Hematopoietic multipotent progenitor cell treated with erythropoietin and hydrocortisone succinate and interleukin-3 and kit ligand, for 15 days (in vitro differentiated cells): ENCODE results near the gene UBAC2.

Experiments used
- DNase-seq: peaks from one replicate; pipeline ENCODE4 v3.0.0-alpha.2; 2015; ENCODE audit warnings: low spot score

The UBAC2 gene

GRCh38 chr13:99200432-99201167, at the start of gene UBAC2:
Gene UBAC2 (plus strand): TSS chr13:99200854. CDS start chr13:99200909, 55 bp downstream.
- peak; percentile 97 for DNase-seq

- DNase-seq: no peak
Observed at GRCh38 chr13:99151516-99151915, 49.1 kb upstream of the UBAC2 start.

GRCh38 chr13:99153219-99153618, 47.4 kb upstream of the UBAC2 start:
- DNase-seq: no peak

GRCh38 chr13:99154064-99154463, 46.6 kb upstream of the UBAC2 start:
- no peak for DNase-seq

GRCh38 chr13:99155821-99156220, 44.8 kb upstream of the UBAC2 start:
- no peak for DNase-seq

GRCh38 chr13:99157046-99157445, 43.6 kb upstream of the UBAC2 start:
- DNase-seq: no peak

- DNase-seq: no peak
Observed at GRCh38 chr13:99158846-99159245, 41.8 kb upstream of the UBAC2 start.

- DNase-seq: no peak
Observed at GRCh38 chr13:99159331-99160061, 41.2 kb upstream of the UBAC2 start.

GRCh38 chr13:99160415-99160814, 40.2 kb upstream of the UBAC2 start:
- DNase-seq: no peak

- DNase-seq: no peak
Observed at GRCh38 chr13:99161512-99161911, 39.1 kb upstream of the UBAC2 start.

GRCh38 chr13:99162567-99163361, 37.9 kb upstream of the UBAC2 start:
- no peak for DNase-seq

GRCh38 chr13:99164226-99164625, 36.4 kb upstream of the UBAC2 start:
- DNase-seq: no peak

GRCh38 chr13:99165753-99166587, 34.7 kb upstream of the UBAC2 start:
- no peak for DNase-seq

- DNase-seq: no peak
Observed at GRCh38 chr13:99172951-99173350, 27.7 kb upstream of the UBAC2 start.

GRCh38 chr13:99173606-99174005, 27.0 kb upstream of the UBAC2 start:
- no peak for DNase-seq

GRCh38 chr13:99174533-99175100, 26.0 kb upstream of the UBAC2 start:
- no peak for DNase-seq

GRCh38 chr13:99176309-99177276, 24.1 kb upstream of the UBAC2 start:
- peak; percentile 80 for DNase-seq

GRCh38 chr13:99178636-99179035, 22.0 kb upstream of the UBAC2 start:
- no peak for DNase-seq

- DNase-seq: no peak
Observed at GRCh38 chr13:99179460-99179859, 21.2 kb upstream of the UBAC2 start.

- no peak for DNase-seq
Observed at GRCh38 chr13:99182439-99182838, 18.2 kb upstream of the UBAC2 start.
